Stimulated activated CD8-positive, alpha-beta memory T cell treated with anti-CD3 and anti-CD28 coated beads, Interleukin-2, amount 100 ng/mL, for 1 hour (primary cell): Measurements from ENCODE around the gene SAFB.

ENCODE experiments used
- DNase-seq, 2 donors: peaks; one replicate each; pipeline ENCODE4 v3.0.0-alpha.2; 2020; ENCODE audit warnings: low read depth in 2 of 2

Gene SAFB

GRCh38 chr19:5666921-5667610 is 44.2 kb downstream of the SAFB start:
- no peak for DNase-seq

- DNase-seq: no peak
Observed at GRCh38 chr19:5667751-5668271, 44.9 kb downstream of the SAFB start.

GRCh38 chr19:5669212-5669611 is 46.3 kb downstream of the SAFB start:
- DNase-seq: no peak

- no peak for DNase-seq
Observed at GRCh38 chr19:5671600-5671999, 48.7 kb downstream of the SAFB start.

GRCh38 chr19:5672708-5673459 is 50.0 kb downstream of the SAFB start:
- no peak for DNase-seq

GRCh38 chr19:5673752-5674151 is 50.9 kb downstream of the SAFB start:
- DNase-seq: no peak

- no peak for DNase-seq
Observed at GRCh38 chr19:5674714-5675113, 51.8 kb downstream of the SAFB start.

- DNase-seq: no peak
Observed at GRCh38 chr19:5676105-5676771, 53.4 kb downstream of the SAFB start.

- no peak for DNase-seq
Observed at GRCh38 chr19:5676772-5677105, 53.9 kb downstream of the SAFB start.

- DNase-seq: no peak
Observed at GRCh38 chr19:5677136-5677535, 54.3 kb downstream of the SAFB start.

GRCh38 chr19:5677580-5677979 is 54.7 kb downstream of the SAFB start:
- no peak for DNase-seq

- DNase-seq: no peak
Observed at GRCh38 chr19:5678071-5678718, 55.3 kb downstream of the SAFB start.

GRCh38 chr19:5679289-5680083 is 56.6 kb downstream of the SAFB start:
- no peak for DNase-seq

GRCh38 chr19:5680084-5680436 is 57.2 kb downstream of the SAFB start:
- DNase-seq: no peak

GRCh38 chr19:5680437-5681368 is 57.8 kb downstream of the SAFB start, which contains the start of the genes HSD11B1L and MICOS13:
TSS of gene HSD11B1L (plus strand) at chr19:5681027. CDS start at chr19:5684833, 3,806 bp downstream.
TSS of gene MICOS13 (minus strand) at chr19:5680516. CDS start at chr19:5680486, 30 bp downstream.
- DNase-seq: peak; percentile 95 to 96

- DNase-seq: no peak
Observed at GRCh38 chr19:5681391-5682106, 58.7 kb downstream of the SAFB start.

- no peak for DNase-seq
Observed at GRCh38 chr19:5682107-5682482, 59.2 kb downstream of the SAFB start.

GRCh38 chr19:5683177-5683886 is 60.4 kb downstream of the SAFB start:
- DNase-seq: no peak
